HG02798 (cell line): ENCODE data around the gene CUL4A.
"Not testable (repeated sequence)": the region's sequence is repeated elsewhere in the genome, so short reads cannot be mapped to it uniquely, and the experiment has no call there.

Experiments
- ATAC-seq: cut with Tn5 transposase; IDR thresholded peaks from one replicate; pipeline ENCODE4 v1.9.1; 2021; ENCODE audit warnings: mild to moderate bottlenecking; ENCODE audit not compliant: unreplicated experiment, poor library complexity

CUL4A gene

GRCh38 chr13:113209336-113209758, at the start of gene CUL4A:
Gene CUL4A, plus strand, starts transcription at chr13:113209613. Its CDS starts 15 bp downstream, at chr13:113209628.
- peak; percentile 47 for ATAC-seq

- ATAC-seq = no peak
These were observed 49.7 kb upstream of the CUL4A start for GRCh38 chr13:113159701-113160100.

- no peak for ATAC-seq
These were observed 48.4 kb upstream of the CUL4A start for GRCh38 chr13:113160983-113161382.

- no peak for ATAC-seq
These were observed 48.0 kb upstream of the CUL4A start for GRCh38 chr13:113161433-113161832.

GRCh38 chr13:113161975-113162374, 47.4 kb upstream of the CUL4A start:
- ATAC-seq = not testable (repeated sequence)

GRCh38 chr13:113162783-113163685, 46.4 kb upstream of the CUL4A start:
- ATAC-seq = no peak

- ATAC-seq = no peak
These were observed 44.9 kb upstream of the CUL4A start for GRCh38 chr13:113164492-113164891.

- no peak for ATAC-seq
These were observed 43.1 kb upstream of the CUL4A start for GRCh38 chr13:113166266-113166665.

GRCh38 chr13:113166681-113167080, 42.7 kb upstream of the CUL4A start:
- no peak for ATAC-seq

- ATAC-seq = no peak
These were observed 42.3 kb upstream of the CUL4A start for GRCh38 chr13:113167155-113167554.

GRCh38 chr13:113167575-113167974, 41.8 kb upstream of the CUL4A start:
- ATAC-seq = no peak

GRCh38 chr13:113168211-113168610, 41.2 kb upstream of the CUL4A start:
- ATAC-seq = no peak

- ATAC-seq = no peak
These were observed 39.8 kb upstream of the CUL4A start for GRCh38 chr13:113169277-113170272.

- ATAC-seq = no peak
These were observed 38.9 kb upstream of the CUL4A start for GRCh38 chr13:113170511-113170910.

- no peak for ATAC-seq
These were observed 37.9 kb upstream of the CUL4A start for GRCh38 chr13:113171250-113172125.

GRCh38 chr13:113172419-113172926, 36.9 kb upstream of the CUL4A start:
- no peak for ATAC-seq

- no peak for ATAC-seq
These were observed 33.1 kb upstream of the CUL4A start for GRCh38 chr13:113176280-113176679.

GRCh38 chr13:113176822-113177221, 32.6 kb upstream of the CUL4A start:
- ATAC-seq = no peak

GRCh38 chr13:113178070-113178895, 31.1 kb upstream of the CUL4A start:
- ATAC-seq = no peak
